Measurements from ENCODE around the gene AGR2.
"Not testable (repeated sequence)": the region's sequence is repeated elsewhere in the genome, so short reads cannot be mapped to it uniquely, and the experiment has no call there.

The AGR2 gene

DNA sequence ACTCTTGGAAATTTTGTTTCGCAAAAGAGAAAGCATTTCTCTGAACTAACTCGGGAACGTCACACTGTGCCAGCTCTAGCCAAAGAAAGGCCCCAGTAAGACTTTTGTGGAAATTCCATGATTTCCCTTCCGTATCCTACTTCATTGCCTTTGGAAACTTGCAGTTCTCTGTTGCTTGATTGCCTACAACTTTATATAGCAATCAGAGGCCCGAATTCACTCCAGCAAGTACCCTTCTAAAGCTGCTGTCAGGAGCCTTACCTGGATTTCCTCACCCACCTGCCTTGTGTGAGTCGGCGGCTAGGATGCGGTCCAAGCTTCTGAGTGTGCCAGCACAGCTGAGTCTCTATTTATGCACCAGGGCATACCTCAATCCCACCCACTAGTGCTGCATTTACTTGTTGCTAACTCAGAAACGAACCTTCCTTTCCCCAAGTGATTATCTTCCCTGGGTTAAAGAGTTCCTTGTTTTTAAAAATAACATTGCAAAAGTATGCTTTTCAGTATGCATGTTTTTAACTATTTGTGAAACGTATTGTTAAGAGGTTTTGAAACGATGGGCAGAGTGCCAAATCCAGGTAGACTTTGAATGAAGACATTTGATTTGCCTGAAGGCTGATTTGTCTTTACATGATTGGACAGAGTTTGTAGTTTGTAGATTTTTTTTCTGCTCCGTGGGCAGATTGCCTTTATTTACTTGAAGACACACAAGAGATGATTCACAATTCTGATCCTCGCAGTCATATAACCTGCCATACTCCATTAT is at the start of gene AGR2:
Gene AGR2 (minus strand): TSS at position 326 of the 766 bp plus-strand sequence. CDS start 3,203 bp downstream, outside the sequence.
- no peak for DNase-seq (ENCODE audit: low spot score)

- not testable (repeated sequence) for DNase-seq (ENCODE audit: low spot score)
These were observed 48.4 kb upstream of the AGR2 start for GRCh38 chr7:16853189-16853588.

DNA sequence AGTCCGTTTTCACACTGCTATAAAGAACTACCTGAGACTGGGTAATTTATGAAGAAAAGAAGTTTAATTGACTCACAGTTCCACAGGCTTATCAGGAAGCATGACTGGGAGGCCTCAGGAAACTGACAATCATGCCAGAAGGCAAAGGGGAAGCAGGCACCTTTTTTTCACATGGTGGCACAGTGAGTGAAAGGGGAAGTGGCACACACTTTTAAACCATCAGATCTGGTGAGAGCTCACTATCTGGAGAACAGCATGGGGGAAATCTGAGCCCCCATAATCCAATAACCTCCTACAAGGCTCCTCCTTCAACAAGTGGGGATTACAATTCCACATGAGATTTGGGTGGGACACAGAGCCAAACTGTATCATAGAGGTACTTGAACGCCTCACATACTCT is 47.0 kb upstream of the AGR2 start:
- no peak for DNase-seq (ENCODE audit: low spot score)

DNA sequence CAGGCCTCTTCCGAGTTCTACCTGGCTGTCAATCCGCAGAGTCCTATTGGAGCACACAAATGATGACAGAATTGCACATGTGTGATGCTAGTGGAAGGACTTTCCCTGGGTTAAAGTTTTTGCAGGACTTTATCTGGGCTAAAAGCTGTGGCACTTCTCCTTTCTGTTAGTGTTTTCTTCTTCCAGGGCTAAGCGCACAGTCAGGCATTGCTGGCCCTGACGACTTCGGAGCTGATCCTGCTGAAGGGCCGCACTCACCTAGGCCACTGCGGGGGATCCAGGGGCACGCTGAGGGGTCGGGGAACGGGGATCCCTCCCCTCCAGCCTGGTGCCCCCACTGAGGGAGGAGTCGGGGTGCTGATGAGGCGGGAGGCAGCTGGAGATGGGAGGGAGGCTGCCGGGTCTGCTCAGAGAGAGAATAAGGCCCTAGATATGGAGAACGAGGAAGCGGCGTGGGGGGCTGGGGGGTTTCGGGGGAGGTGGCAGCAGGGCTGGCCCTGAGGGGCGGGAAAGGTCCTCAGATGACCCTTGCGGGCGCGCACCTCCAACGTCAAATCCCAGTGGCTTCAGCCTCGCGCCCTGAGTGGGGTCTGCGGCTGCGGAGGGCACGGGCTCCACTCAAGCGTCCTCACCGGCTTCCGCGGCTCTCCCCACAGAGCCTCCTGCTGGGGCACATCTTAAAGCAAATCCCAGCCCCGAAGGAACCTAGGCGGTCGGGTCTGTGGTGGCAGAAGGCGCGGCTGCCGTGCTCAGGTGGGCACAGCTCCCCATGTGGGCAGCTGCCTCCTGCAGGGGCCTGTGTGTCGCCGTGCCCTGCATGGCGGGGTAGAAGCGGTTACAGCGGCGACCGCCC is 46.0 kb upstream of the AGR2 start:
- no peak for DNase-seq (ENCODE audit: low spot score)

- no peak for DNase-seq (ENCODE audit: low spot score)
These were observed 44.7 kb upstream of the AGR2 start for GRCh38 chr7:16849296-16850148.

DNA sequence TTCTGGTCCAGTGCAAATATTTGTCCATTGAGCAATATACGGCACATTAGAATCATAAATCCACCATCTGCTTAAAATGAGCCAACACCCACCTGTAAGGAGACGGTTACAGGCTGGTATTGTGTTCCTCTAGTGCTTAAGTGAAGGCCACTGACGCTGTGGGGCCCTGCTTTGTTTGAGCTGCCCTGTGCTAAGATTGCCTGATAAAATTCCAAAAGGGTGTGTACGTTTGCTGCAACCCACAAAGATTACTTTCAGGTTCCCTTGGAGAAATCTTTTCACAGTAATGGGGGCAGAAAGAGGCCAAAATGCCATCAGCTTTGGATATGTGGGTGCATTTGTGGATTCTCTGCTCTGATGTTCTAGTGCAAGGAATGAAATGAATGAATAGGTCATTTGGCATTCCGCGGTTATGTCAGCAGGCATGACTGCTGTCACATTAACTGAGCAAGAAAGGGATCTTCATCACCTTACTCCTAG is 42.6 kb upstream of the AGR2 start:
- no peak for DNase-seq (ENCODE audit: low spot score)

DNA sequence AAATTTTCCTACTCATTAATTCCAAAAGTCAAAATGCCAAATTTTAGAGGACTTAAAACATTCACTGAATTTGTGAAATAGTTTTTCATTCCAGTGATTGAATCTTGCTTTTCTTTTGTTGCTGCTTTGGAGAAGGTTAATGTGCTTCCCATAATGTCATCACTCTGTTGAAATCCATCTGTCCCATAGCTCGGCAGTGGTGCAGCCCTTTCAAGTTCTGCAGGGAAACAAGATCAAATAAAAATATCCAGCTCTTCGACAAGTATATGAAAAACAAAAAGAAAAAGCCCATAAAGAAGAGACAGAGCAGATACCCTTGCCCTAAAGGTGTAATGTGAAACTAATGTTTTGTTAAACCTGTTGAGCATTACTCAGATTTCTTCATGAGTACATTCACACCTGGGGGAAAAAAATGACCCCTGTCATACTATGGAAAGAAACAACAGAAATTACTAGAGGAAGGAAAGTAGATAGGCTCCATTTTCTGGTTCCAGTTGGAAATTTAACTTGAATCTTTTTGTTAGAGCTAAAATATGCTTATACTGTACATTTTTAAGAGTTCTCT is 41.9 kb upstream of the AGR2 start:
- no peak for DNase-seq (ENCODE audit: low spot score)

DNA sequence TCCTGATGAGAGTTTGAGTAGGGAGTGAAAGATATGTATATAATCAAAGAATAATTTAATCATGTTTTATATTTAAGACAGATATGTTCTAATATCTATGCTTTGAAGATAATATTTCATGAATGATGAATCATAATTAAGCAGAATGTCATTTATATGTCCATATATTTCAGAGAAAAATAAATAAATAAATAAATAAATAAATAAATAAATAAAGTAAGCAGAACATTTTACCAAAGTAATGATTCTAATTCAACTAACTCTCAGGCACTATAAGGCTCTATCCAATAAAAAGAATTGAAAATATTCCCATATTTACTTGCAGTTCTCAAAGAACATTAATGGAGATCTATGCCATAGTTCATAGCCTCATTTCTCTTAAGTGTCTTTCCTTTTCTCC is 40.9 kb upstream of the AGR2 start:
- no peak for DNase-seq (ENCODE audit: low spot score)

DNA sequence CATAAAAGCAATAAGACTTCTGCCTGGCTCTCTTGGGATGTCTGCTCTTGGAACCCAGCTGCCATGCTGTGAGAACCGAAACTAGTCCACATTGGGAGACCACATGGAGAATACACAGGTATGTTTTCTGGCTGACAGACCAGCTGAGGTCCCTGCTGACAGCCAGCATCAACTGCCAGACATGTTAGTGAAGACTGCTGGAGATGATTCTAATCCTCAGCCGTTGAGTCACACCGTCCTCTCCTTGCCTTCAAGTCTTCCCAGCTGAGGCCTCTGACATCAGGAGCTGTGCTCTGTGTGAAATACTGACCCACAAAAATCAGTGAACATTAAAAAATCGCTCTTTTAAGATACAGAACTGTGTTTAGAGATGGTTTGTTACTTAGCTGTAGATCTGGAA is 36.9 kb upstream of the AGR2 start:
- no peak for DNase-seq (ENCODE audit: low spot score)

GRCh38 chr7:16840094-16840493 is 35.3 kb upstream of the AGR2 start:
- DNase-seq (ENCODE audit: low spot score), result no peak

DNA sequence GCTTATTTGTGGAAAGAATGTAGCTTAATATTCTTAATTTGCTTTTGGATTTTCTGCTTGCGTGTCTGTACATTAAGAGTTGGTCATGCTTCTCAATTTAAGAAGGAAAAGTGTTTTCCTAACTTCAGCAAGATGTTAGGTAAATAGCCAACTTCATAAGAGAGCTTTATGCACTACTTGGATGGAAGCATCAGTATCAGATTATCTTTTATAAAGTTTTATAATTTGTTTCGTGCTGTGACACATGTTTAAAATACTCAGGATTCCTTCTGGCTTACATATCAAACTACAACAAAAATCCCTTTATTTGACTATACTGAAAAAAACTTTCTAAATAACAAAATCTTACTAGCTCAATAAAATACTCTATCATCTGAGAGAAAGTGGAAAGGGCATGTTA is 34.8 kb upstream of the AGR2 start:
- DNase-seq (ENCODE audit: low spot score), result no peak

DNA sequence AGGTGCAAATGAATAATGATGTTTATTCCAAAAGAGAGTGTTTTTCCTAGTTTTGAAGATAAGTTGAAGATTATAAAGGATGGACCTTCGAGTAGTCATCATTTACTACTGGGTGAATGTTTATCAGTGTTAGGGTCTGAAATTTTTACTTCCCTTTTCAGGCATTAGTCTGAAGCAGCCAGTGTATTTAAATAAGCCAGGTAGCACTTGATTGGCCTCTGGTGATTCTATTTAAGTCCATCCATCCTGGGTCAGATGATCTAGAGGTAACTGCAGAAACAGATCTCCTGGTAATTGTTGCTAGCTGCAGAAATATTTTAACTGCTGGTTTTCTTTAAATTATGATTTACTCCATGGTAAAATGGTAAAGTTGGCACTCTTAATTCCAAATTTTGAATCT is 34.1 kb upstream of the AGR2 start:
- DNase-seq (ENCODE audit: low spot score), result no peak

DNA sequence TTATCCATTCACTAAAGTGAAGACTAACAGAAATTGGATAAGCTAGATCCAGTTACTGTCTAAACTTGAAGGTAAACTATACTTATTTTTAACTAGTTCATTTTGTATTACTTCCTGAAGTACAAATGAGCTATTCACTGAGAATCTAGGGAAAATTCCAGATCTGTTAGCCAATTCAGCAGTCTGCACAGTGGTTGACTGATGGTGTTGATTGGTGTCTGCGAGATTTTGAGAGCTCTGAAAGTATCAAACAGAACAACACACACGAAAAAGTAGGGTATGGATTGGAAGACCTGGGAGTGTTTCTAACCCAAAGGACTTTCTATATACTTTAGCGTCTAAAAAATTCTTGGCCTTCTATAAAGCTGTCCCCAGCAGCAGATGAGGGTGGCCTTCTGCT is 33.6 kb upstream of the AGR2 start:
- DNase-seq (ENCODE audit: low spot score), result no peak

DNA sequence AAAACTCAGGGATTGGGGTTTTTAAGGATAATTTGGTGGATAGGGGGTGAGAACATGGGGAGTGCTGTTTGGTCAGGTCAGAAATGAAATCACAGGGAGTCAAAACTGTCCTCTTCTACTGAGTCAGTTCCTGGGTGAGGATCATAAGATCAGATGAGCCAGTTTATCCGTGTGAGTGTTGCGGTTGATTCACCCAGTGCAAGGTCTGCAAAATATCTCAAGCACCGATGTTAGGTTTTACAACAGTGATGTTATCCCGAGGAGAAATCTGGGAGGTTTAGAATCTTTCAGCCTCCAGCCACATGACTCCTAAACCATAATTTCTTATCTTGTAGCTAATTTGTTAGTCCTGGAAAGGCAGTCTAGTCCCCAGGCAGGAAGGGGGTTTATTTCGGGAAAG is 31.7 kb upstream of the AGR2 start:
- no peak for DNase-seq (ENCODE audit: low spot score)

DNA sequence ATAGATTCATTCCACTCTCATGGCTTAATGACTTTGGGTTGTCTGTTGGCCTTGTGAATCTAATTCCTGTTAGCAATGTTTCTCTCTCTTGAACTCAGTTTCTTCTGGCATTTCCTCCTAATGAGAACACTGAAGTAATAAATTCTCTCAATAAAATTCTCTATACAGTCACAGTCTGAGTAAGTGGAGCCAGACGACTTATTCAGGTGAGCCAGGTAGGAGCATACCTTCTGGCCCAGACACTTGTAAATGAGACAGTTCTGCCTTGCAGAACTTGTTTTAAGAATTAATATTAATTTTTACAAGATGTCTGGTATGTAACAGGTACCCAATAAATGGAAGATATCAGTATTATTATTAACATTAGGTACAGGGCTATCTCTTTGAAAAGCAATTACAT is 28.6 kb upstream of the AGR2 start:
- no peak for DNase-seq (ENCODE audit: low spot score)

DNA sequence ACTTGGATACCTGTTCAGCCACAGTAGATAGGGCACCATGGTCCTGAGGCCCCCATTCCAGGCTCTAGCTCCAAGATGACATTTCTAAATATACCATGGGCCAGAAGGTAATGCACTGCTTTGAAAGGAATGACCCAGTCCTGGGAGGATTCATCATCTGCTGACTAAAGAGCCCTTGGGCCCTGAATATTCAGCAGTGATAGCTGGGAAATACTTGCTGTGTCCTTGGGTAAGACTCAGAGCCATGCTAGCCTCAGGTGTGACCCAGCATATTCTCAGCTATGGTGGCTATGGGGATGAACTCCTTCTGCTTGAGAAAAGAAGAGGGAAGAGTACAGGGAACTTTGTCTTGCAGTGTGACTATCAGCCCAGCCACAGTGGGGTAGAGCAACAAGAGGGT is 21.3 kb upstream of the AGR2 start:
- DNase-seq (ENCODE audit: low spot score), result no peak

DNA sequence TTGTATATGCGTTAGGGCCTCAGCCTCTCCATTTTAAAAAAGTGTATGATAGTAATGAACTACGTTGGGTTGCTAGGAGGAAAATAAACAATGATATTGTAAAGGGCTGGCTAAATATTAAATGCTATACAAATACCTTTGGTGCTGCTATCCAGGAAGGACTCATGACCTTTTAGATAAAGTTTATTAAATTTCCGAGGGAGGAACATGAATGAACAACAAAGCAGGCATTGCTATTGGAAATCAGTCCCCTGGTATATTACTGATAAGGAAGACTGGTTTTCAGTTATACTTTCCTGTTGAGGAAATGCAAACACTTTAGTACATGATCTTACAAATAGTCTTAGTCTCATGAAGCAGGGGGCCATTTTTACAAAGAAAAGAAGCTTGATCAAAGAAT is 17.2 kb upstream of the AGR2 start:
- DNase-seq (ENCODE audit: low spot score), result no peak

DNA sequence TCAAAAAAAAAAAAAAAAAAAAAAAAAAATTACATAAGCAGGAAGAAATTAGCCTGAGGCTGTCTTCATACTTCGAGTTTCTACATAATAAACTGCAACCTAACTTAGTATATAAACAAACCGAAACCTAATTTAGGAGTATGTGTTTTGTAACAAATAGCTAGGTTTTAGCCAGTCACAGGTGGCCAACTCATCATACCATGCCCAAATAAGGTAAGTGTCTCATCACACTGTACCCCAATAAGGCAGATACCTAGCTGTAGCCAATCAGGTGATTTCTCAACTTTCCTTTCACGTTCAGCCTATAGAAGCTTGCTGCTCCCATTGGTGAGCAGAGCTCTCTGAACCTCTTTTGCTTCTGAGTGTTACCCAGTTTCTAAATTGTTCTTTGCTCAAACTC is 13.9 kb upstream of the AGR2 start:
- no peak for DNase-seq (ENCODE audit: low spot score)

DNA sequence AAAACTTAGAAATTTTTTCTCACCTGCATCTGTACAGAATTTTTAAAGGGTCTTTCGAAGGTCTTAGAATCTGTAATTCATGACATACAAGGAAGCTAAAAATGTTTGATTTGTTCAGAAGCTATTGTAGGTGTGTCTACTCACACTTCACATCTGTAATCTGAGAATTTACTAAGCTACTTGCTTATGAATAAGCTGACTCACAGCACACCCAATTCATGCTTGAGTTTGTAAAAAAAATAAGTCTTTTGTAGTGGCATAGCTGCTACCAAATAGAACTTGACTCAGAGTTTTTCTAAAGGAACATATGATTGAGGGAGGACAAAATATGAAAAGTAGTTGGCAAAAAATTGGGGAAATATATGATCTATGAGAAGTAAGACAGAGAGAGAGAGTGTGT is 12.7 kb upstream of the AGR2 start:
- no peak for DNase-seq (ENCODE audit: low spot score)

- DNase-seq (ENCODE audit: low spot score), result no peak
These were observed 12.0 kb upstream of the AGR2 start for GRCh38 chr7:16816824-16817223.

GRCh38 chr7:16815001-16815400 is 10.2 kb upstream of the AGR2 start:
- DNase-seq (ENCODE audit: low spot score), result no peak

- no peak for DNase-seq (ENCODE audit: low spot score)
These were observed 8.4 kb upstream of the AGR2 start for GRCh38 chr7:16813232-16813616.

Data from cerebellar cortex (tissue), 1 donor.